Caki2 (cell line): ENCODE measurements around the gene NCOR2. TPM values are rescaled to one million over a fixed set of nuclear protein-coding genes. Genes with fewer than 3 reads are reported as not detected.
A peak's percentile ranks its signal among the peaks of the same experiment; 100 is the strongest.

ENCODE experiments used
- DNase-seq: peaks from one replicate; pipeline ENCODE4 v3.0.0-alpha.2; 2015; ENCODE audit warnings: low read depth
- in situ Hi-C: cut with HindIII; loops from 2 replicates; pipeline ENCODE4 v1.10.0; 2016; ENCODE audit warnings: low sequenced_read_pairs, low pct_unique_long_range_greater_than_20kb, mixed read lengths
- total RNA-seq: library from RNA; depleted of rRNA; stranded (reverse); fragments of >200 nt; shearing (Covaris generic); gene quantifications from 2 replicates; pipeline ENCODE4 v1.2.3, GENCODE V29; 2014; ENCODE audit warnings: low replicate concordance; rRNA removed

NCOR2 gene
- 2.7 and 12.9 TPM in 2 replicates for total RNA-seq

DNA sequence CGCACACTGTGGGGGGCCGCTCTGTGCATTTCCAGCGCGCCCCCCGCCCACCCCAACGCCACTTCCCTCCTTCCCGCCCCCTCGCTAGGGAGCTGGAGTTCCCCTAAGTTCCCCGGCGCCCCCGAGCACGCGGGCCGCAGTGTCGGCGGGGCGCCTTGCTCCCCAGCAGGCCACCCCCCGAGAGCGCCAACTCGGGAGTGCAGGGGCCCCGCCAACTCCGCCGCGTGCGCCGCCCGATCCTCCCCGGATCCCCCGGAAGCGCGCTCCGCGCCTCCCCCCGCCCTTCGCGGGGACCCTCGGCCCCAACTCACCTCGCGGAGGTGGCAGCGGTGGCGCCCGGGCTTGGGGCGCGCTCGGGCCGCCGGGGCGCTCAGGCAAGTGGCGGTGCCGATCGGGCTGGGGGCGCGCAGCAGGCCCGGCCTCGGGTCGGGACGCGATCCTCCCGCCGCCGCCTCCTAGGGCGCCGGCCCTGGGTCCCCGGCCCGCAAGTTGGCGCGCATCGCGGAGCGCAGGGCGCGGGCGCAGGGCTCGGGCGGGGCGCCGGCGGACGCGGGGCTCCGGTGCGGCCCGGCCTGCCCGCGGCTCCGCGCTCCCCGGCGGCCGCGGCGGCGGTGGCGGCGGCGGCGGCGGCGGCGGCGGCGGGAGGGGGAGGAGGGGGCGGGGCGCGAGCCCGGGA lies at the start of gene NCOR2:
Gene NCOR2, minus strand, starts transcription at position 616 of the 676 bp plus-strand sequence. CDS start 72,361 bp downstream, outside the sequence.
- no peak for DNase-seq
- in situ Hi-C loops = no loop called here

GRCh38 chr12:124616394-124617221 lies 49.2 kb upstream of the NCOR2 start:
- in situ Hi-C loops = no loop called here
- no peak for DNase-seq

GRCh38 chr12:124614512-124615292 lies 47.3 kb upstream of the NCOR2 start:
- in situ Hi-C loops = no loop called here
- DNase-seq = no peak

DNA sequence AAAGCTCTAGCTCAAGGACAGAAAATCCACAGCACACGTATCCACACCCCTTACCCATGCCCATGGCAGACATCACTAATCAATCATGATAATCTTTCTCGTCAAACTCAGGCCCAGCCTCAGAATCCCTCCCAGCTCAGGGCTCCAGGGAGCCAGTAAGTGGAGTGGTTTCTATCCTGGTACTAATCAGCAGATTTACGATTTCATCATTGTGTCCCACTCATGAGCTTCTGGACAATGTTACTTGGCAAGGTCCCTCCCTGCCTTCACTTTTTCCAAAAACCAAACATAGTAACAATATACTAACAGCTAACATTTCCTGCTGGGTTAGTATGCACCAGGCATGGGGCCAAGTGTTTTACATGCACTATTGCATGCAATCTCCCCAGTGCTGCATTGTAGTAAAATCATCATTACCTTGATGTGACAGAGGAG lies 45.8 kb upstream of the NCOR2 start:
- no peak for DNase-seq
- in situ Hi-C loops = no loop called here

DNA sequence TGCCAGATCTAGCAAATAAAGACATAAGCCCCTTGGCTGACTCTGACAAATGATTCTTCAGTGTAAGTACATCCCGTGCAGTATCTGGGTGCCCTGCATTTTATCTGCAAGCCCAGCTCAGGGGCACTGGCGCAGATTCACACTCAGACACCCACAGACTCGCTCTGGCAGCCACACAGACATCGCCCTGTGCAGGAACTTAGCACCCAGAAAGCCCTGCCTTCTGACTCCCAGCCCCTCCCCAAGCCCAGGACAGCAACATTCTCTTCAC lies 44.9 kb upstream of the NCOR2 start:
- no peak for DNase-seq
- in situ Hi-C loops = no loop called here

DNA sequence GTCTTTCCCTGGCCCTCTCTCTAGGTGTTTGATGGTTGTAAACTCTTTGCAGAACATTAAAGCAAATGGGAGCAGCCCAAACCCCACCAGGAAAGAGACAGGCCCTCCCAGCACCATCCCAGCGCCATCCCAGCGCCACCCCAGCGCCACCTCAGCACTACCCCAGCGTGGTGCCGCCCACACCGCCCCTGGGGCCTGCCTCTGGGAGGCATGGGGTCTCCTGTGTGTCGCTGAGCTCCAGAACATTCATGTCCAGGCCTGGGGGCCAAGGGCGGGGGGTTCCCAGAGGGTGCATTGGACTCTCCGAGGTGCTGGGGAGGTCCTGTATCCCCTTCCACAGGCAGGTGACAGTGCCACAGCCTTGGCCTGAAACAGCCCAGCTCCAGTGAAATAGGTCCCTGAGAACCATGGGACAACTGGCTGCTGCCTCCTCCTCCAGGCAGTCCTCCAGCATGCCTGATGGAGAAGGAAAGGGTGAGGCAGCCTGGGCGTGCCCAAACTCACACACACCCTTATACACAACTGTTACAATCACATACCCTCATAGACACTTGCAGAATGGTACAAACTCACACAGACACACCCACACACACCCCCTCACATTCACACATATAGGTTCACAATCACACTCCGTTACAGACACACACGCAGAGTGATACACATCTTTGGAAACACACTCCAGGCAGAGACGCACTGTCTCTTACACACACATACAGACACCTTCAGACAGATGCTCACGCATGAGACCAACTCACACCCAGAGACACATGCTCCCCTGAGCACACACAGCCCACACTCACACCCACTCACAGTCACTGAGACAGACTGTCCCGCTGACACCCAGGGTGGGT lies 44.4 kb upstream of the NCOR2 start:
- in situ Hi-C loops = no loop called here
- no peak for DNase-seq

GRCh38 chr12:124610629-124611558 lies 43.5 kb upstream of the NCOR2 start:
- in situ Hi-C loops = no loop called here
- DNase-seq = no peak

DNA sequence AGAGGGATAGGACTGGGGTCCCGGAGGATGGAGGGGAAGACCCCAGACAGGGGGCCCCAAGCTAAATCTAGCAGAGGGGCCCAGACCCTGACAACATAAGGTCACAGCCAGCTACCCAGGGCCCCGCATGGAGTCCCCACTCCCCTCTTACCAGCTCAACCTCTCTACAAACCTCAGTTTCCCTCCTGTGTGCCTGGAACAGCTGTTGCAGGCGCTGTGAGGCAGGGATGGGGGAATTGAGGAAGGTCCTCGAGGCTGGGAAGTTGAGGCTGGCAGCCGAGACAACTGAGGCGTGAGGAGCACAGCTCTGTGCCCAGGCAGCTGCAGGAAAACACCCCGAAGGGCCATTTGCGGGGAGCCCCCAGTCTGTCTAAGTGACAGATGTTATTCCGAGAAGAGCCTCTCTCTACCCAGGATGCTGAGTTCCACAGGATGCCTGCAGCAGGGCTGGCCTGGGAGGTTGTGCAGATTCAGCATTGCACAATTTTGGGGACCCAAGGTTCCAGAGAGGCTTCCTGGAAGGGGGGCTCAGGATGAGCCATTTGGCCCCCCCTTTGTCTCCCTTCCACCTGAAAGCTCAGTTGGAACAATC lies 42.7 kb upstream of the NCOR2 start:
- no peak for DNase-seq
- in situ Hi-C loops = no loop called here

GRCh38 chr12:124609041-124609989 lies 41.9 kb upstream of the NCOR2 start:
- in situ Hi-C loops = no loop called here
- DNase-seq = peak; percentile 24

DNA sequence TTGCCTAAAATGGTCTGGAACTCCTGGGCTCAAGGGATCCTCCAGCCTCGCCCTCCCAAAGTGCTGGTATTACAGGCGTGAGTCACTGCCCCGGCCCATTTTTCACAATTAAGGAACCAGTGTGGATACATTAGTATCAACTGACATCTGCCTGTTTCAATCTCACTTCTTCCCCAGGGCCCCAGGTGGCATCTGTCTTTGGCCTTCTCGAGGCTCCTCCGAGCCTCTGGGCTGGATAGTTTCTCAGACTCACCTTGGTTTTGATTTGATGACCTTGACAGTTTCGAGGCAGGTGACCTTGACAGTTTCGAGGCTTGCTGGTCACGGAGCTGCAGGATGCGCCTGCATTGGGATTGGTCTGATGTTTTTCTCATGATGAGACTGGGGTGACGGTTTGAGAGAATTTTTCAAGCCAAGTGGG lies 41.0 kb upstream of the NCOR2 start:
- in situ Hi-C loops = no loop called here
- no peak for DNase-seq

GRCh38 chr12:124607681-124608425 lies 40.4 kb upstream of the NCOR2 start:
- in situ Hi-C loops = no loop called here
- no peak for DNase-seq

DNA sequence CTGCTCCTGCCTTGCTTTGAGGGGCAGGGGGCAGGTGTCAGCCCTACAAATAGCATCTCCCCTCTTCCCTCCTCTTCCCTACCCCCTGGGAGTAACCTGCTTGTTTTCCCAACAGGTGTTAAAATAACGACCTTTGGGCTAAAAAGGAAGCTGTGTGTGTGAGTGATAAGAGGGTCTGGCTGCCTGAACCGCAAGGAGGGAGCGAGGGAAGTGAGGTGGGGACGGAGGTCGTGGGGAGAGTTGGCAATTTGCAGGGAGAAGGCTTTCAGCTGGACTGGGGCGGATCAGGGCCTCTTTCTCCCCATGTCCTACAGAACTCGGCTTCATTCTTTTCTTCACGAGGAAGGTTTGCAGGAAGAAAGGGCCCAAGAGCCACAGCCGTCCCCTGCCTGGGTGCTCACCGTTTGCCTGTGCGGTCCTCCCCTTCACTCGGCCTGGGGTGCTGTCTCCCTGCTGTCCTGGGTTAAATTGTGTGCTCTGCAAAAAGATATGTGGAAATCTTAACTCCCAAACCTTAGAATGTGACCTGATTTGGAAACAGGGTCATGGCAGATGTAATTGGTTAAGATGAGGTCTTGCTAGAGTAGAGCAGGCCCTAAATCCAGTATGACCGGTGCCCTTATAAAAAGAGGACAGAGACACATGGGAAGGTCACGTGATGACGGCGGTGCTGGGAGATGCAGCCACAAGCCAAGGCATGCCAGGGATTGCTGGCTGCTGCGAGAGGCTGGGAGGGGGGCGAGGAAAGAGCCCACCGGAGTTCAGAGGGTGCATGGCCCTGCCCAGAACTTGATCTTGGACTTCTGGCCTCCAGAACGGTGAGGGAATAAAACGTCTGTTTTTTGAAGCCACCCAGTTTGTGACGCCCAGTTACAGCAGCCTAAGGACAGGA lies 38.7 kb upstream of the NCOR2 start:
- in situ Hi-C loops = no loop called here
- DNase-seq = no peak

DNA sequence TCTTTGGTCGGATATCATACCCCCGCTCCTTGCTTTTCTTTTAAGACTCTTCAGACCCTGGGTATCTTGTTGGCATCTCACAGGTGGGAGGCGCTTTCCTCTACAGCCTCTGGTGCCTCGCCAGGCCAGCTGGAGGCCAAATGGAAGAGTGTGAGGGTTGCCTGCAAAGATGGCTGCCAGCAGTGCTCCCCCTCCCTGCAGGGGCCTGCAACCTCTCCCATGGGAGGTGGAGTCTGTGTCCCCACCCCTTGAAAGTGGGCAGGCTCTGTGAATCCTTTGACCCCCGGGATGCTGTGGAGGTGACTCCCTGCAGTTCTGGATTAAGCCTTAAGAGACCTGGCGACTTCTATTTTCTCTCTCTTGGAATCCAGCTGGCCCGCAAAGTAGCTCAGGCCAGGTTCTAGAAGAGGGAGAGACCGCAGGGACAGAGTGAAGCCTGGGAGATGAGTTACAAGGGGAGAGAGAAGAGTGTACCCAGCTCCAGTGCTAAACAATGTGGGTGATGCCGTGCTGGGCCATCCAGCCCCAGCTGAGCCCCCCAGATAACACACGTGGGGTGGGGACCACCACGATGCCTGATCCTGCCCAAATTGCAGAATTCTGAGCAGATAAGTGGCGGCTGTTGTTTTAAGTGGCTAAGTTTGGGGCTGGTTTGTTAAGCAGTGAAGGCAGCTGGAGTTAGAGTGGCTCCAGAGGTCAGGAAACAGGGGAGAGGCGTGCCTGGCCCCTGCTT lies 37.9 kb upstream of the NCOR2 start:
- DNase-seq = no peak
- in situ Hi-C loops = no loop called here

- in situ Hi-C loops = no loop called here
- DNase-seq = no peak
Observed at GRCh38 chr12:124604264-124604680, 36.9 kb upstream of the NCOR2 start.
